Loucy (cell line): ENCODE measurements around the gene MTFR1L.

Experiments
- H2AFZ ChIP-seq: fragments of 200-600 bp; sonication (generic); 2 replicates; pipeline ENCODE4 v1.6.0; 2016; ENCODE audit warnings: antibody characterized with exemption, mild to moderate bottlenecking, low read length, moderate library complexity
- H3F3A ChIP-seq: fragments of 200-600 bp; 2 replicates; pipeline ENCODE4 v1.6.0; 2016; ENCODE audit warnings: antibody characterized with exemption, low read depth, mild to moderate bottlenecking
- H3K27me3 ChIP-seq: fragments of 200-600 bp; sonication (generic); 2 replicates; pipeline ENCODE4 v1.6.1; 2014; ENCODE audit warnings: low read length, mild to moderate bottlenecking; ENCODE audit not compliant: insufficient read depth, poor library complexity, severe bottlenecking
- H3K36me3 ChIP-seq: fragments of 200-600 bp; sonication (generic); 2 replicates; pipeline ENCODE4 v1.6.1; 2016; ENCODE audit warnings: low read length; ENCODE audit not compliant: insufficient read depth
- H3K4me1 ChIP-seq: fragments of 200-600 bp; sonication (generic); 2 replicates; pipeline ENCODE4 v1.5.1; 2014; ENCODE audit warnings: low read length, mild to moderate bottlenecking; ENCODE audit not compliant: insufficient read depth, poor library complexity, severe bottlenecking
- H3K4me2 ChIP-seq: fragments of 200-600 bp; sonication (generic); 2 replicates; pipeline ENCODE4 v1.6.0; 2014; ENCODE audit warnings: antibody characterized with exemption, low read length, low read depth, mild to moderate bottlenecking; ENCODE audit not compliant: poor library complexity, severe bottlenecking
- H3K4me3 ChIP-seq: fragments of 200-600 bp; sonication (generic); 2 replicates; pipeline ENCODE4 v1.5.1; 2014; ENCODE audit warnings: low read length, mild to moderate bottlenecking, mixed read lengths; ENCODE audit not compliant: poor library complexity, severe bottlenecking
- H3K79me2 ChIP-seq: fragments of 200-600 bp; sonication (generic); 2 replicates; pipeline ENCODE4 v1.6.1; 2014; ENCODE audit warnings: low read length; ENCODE audit not compliant: insufficient read depth
- H3K9ac ChIP-seq: fragments of 200-600 bp; sonication (generic); 2 replicates; pipeline ENCODE4 v1.6.0; 2014; ENCODE audit warnings: mild to moderate bottlenecking, low read depth, low read length, moderate library complexity; ENCODE audit not compliant: poor library complexity, severe bottlenecking
- H3K9me2 ChIP-seq: fragments of 200-600 bp; sonication (generic); replicated peaks from 2 replicates; pipeline ENCODE4 v1.6.1; 2016; ENCODE audit warnings: low read depth, low read length, mixed read lengths
- H3K9me3 ChIP-seq: fragments of 200-600 bp; sonication (generic); 2 replicates; pipeline ENCODE4 v1.6.1; 2014; ENCODE audit warnings: mild to moderate bottlenecking, antibody characterized with exemption, low read length, low read depth; ENCODE audit not compliant: insufficient read depth
- H4K20me1 ChIP-seq: fragments of 200-600 bp; sonication (generic); 2 replicates; pipeline ENCODE4 v1.6.0; 2014; ENCODE audit warnings: antibody characterized with exemption, low read length, mild to moderate bottlenecking; ENCODE audit not compliant: insufficient read depth, poor library complexity, severe bottlenecking
- EZH2phosphoT487 ChIP-seq: fragments of 200-600 bp; IDR thresholded peaks from 2 replicates; pipeline ENCODE4 v1.6.1; 2018; ENCODE audit warnings: antibody characterized with exemption, mild to moderate bottlenecking, moderate library complexity, borderline replicate concordance
- TF ChIP-seq, protein P1 (sequence below): fragments of 200-600 bp; sonication (generic); conservative IDR thresholded peaks from 2 replicates; pipeline ENCODE4 v1.5.1; 2014; ENCODE audit warnings: mild to moderate bottlenecking, antibody characterized with exemption, low read length

MTFR1L gene

DNA sequence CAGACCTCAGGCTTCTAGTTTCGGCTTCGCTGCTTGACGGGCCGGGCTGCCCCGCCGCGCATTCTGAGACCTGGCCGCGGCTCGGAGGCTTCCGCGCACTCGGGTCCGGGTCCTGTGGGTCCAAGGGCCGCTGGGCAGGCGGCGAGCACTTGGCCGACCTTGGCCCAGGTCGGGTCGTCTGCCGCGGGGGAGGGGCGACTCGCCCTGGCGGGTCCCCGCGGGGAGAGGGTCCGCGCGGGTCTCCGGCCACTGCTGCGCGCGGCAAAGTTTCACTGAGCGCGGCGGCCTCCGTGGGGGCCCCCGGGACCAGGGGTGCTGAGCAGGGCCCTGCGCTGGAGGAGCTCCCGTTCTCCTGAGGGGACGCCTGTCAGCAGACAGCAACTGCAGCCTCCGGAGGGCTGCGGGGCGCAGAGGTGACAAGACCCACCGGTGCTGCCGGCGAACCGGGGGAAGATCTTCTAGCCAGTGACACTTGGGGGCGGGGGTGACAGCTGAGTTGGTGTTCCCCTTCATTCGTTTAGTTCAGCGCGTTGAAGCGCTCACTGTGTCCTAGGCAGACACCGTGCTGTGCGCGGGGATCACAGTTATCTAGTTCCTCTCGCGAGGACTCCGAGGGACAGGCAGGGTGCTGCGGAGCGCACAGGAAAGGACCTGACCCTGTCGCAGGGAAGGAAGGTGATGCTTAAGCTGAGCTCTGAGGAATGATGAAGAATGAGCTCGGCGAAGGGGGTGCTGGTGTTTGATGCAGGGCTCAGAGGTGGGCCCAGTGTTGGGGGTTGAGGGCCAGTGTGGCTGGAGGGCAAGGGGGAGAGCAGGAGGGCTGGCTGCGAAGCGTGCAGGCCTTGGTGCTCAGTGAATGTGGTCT lies 725 bp downstream of the MTFR1L start:
- H3K4me2 ChIP-seq: peak overlapping the region; percentile 92
- peaks cover 29% of the 10 kb centered on the region; the same call in 1 of the 2 replicates for H3K79me2 ChIP-seq
- peaks cover 19% of the 10 kb centered on the region for H4K20me1 ChIP-seq
- peak overlapping the region; percentile 86 for H3K9ac ChIP-seq
- no peaks in the 10 kb centered on the region for H3K9me2 ChIP-seq
- no peaks in the 10 kb centered on the region for H3K9me3 ChIP-seq
- H3K36me3 ChIP-seq: no peaks in the 10 kb centered on the region
- H2AFZ ChIP-seq: peak overlapping the region; percentile 95
- peaks cover 27% of the 10 kb centered on the region for H3K4me1 ChIP-seq
- TF ChIP-seq EZH2phosphoT487: no peak
- TF ChIP-seq, protein P1, sequence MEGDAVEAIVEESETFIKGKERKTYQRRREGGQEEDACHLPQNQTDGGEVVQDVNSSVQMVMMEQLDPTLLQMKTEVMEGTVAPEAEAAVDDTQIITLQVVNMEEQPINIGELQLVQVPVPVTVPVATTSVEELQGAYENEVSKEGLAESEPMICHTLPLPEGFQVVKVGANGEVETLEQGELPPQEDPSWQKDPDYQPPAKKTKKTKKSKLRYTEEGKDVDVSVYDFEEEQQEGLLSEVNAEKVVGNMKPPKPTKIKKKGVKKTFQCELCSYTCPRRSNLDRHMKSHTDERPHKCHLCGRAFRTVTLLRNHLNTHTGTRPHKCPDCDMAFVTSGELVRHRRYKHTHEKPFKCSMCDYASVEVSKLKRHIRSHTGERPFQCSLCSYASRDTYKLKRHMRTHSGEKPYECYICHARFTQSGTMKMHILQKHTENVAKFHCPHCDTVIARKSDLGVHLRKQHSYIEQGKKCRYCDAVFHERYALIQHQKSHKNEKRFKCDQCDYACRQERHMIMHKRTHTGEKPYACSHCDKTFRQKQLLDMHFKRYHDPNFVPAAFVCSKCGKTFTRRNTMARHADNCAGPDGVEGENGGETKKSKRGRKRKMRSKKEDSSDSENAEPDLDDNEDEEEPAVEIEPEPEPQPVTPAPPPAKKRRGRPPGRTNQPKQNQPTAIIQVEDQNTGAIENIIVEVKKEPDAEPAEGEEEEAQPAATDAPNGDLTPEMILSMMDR: no peak
- no peaks in the 10 kb centered on the region for H3K27me3 ChIP-seq
- no peaks in the 10 kb centered on the region for H3F3A ChIP-seq
- H3K4me3 ChIP-seq: peak overlapping the region; percentile 99

DNA sequence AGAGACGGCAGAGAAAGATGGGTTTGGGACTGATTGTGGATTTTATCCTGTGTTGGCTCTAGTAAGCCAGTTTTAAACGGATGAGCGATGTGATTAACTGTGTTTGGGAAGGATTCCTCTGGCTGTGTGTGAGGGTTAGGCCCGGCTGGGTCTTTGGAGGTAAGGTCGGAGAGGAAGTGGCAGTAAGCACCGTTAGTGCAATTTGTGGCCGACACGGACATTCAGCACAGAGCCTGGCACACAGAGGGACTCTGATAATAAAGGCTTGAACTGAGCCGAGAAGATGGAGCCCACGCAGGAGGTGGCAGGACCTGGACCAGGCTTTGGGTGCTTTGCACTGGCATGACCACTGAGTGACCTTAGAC lies 1.3 kb downstream of the MTFR1L start:
- Histone ChIP-seq H4K20me1 (peaks cover 19% of the 10 kb centered on the region), H3K4me3 (peak overlapping the region; percentile 99), H3K4me1 (peaks cover 27% of the 10 kb centered on the region), H3K4me2 (peak overlapping the region; percentile 92), H3K9ac (peak overlapping the region; percentile 86), H3K27me3 (no peaks in the 10 kb centered on the region), H2AFZ (0 out of 2 replicates have a peak overlapping the region, but pooled peaks have one; percentile 95), H3K9me2 (no peaks in the 10 kb centered on the region), H3K9me3 (no peaks in the 10 kb centered on the region), H3F3A (no peaks in the 10 kb centered on the region), H3K79me2 (peaks cover 29% of the 10 kb centered on the region; the same call in 1 of the 2 replicates), H3K36me3 (no peaks in the 10 kb centered on the region; the same call in 1 of the 2 replicates)
- TF ChIP-seq, protein P1: no peak
- TF ChIP-seq EZH2phosphoT487: no peak

DNA sequence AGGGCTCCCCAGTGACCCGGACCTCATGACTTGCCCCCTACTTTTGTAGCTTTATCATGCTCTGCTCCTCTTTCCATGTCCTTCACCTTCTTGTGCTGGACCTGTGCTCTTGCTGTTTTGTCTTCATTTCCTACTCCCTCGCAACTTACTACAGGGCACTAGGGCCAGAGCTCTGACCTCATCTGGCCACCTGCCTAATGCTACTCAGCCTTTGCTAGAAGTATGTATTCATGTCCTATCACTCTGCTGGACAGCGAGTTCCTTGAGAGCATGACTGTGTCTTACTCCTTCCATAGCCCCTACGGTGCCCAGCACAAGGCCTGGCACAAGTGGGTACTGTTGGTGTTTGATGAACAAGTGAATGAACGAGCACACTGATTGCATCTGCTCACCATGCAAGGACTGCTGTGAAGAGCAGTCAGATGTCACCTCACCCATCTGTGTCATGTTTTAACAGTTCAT lies 1.9 kb downstream of the MTFR1L start:
- no peaks in the 10 kb centered on the region for H3K9me2 ChIP-seq
- H3K79me2 ChIP-seq: peaks cover 29% of the 10 kb centered on the region; the same call in 1 of the 2 replicates
- TF ChIP-seq, protein P1: no peak
- no peak for TF ChIP-seq EZH2phosphoT487
- peaks cover 19% of the 10 kb centered on the region for H4K20me1 ChIP-seq
- H3K4me1 ChIP-seq: peaks cover 27% of the 10 kb centered on the region
- peak overlapping the region; percentile 92 for H3K4me2 ChIP-seq
- H3K9me3 ChIP-seq: no peaks in the 10 kb centered on the region
- no peak overlapping the region for H2AFZ ChIP-seq
- H3K9ac ChIP-seq: peak overlapping the region; percentile 86
- H3K36me3 ChIP-seq: peaks cover under 1% of the 10 kb centered on the region; the same call in 1 of the 2 replicates
- no peaks in the 10 kb centered on the region for H3F3A ChIP-seq
- H3K4me3 ChIP-seq: peak overlapping the region; percentile 99
- no peaks in the 10 kb centered on the region for H3K27me3 ChIP-seq
